ENCODE results near the gene P3H2. TPM values are rescaled to one million over a fixed set of nuclear protein-coding genes. Genes with fewer than 3 reads are reported as not detected.

P3H2 gene
- total and polyA plus RNA-seq, 2 donors (not counting 1 experiment from before 2014, with no cell fraction given): not detected

- no peaks in the 10 kb centered on the region for H3K4me1 ChIP-seq (ENCODE audit: control insufficient read depth in 2 of 2, insufficient read depth in 2 of 2, low read length in 2 of 2)
- no peak overlapping the region for H3K4me3 ChIP-seq (ENCODE audit: control extremely low read depth in 1 of 5, extremely low read depth in 1 of 5, insufficient read depth in 1 of 5, low read depth in 2 of 5, low read length in 4 of 5)
- CTCF ChIA-PET: no interaction called here
- ATAC-seq (ENCODE audit: low read depth): no peak
- H3K27ac ChIP-seq (ENCODE audit: low read length in 2 of 2): no peak overlapping the region
- 89% methylated on average over 1 of the region's 5 CpGs for WGBS (ENCODE audit: insufficient coverage)
- H3K9me3 ChIP-seq (ENCODE audit: control extremely low read depth in 1 of 3, control insufficient read depth in 2 of 3, insufficient read depth in 1 of 3, low read length in 2 of 3): peaks cover 0 to 6% (median 0%) of the 10 kb centered on the region in 3 donors
- H3K27me3 ChIP-seq (replicated peaks in 1 of 4; ENCODE audit: control extremely low read depth in 1 of 4, control insufficient read depth in 3 of 4, insufficient read depth in 4 of 4, low read length in 3 of 4): no peaks in the 10 kb centered on the region
- no peak overlapping the region for H3K27ac Mint-ChIP-seq
- no peak overlapping the region for H3K9ac ChIP-seq (ENCODE audit: low read length)
- no peak overlapping the region for H3K4me3 Mint-ChIP-seq
- H3K9me3 Mint-ChIP-seq (ENCODE audit: insufficient read depth): no peaks in the 10 kb centered on the region
- no peaks in the 10 kb centered on the region for H3K4me1 Mint-ChIP-seq
- no peaks in the 10 kb centered on the region for H3K36me3 ChIP-seq (replicated peaks in 1 of 2; ENCODE audit: control extremely low read depth in 1 of 2, control insufficient read depth in 1 of 2, extremely low read depth in 1 of 2, insufficient read depth in 2 of 2, low read length in 1 of 2)
- H3K4me2 ChIP-seq (replicated peaks; ENCODE audit: low read depth, low read length, poor library complexity, severe bottlenecking): no peak overlapping the region
- no peak overlapping the region for H2AFZ ChIP-seq (ENCODE audit: insufficient read depth, low read depth, low read length, poor library complexity, severe bottlenecking)
- no peaks in the 10 kb centered on the region for H3K79me2 ChIP-seq (ENCODE audit: control insufficient read depth, insufficient read depth, low read length)
- H3K27me3 Mint-ChIP-seq: no peaks in the 10 kb centered on the region
- TF ChIP-seq EZH2 (IDR thresholded peaks at IDR 0.05; ENCODE audit: borderline replicate concordance, insufficient read depth, low read depth, low read length, poor library complexity, severe bottlenecking): no peak
- TF ChIP-seq, protein P1, sequence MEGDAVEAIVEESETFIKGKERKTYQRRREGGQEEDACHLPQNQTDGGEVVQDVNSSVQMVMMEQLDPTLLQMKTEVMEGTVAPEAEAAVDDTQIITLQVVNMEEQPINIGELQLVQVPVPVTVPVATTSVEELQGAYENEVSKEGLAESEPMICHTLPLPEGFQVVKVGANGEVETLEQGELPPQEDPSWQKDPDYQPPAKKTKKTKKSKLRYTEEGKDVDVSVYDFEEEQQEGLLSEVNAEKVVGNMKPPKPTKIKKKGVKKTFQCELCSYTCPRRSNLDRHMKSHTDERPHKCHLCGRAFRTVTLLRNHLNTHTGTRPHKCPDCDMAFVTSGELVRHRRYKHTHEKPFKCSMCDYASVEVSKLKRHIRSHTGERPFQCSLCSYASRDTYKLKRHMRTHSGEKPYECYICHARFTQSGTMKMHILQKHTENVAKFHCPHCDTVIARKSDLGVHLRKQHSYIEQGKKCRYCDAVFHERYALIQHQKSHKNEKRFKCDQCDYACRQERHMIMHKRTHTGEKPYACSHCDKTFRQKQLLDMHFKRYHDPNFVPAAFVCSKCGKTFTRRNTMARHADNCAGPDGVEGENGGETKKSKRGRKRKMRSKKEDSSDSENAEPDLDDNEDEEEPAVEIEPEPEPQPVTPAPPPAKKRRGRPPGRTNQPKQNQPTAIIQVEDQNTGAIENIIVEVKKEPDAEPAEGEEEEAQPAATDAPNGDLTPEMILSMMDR (IDR thresholded peaks at IDR 0.05): no peak
- H4K20me1 ChIP-seq (ENCODE audit: control insufficient read depth, insufficient read depth, low read length, poor library complexity, severe bottlenecking): no peaks in the 10 kb centered on the region
- POLR2A ChIA-PET: no interaction called here
- intact Hi-C loops (cut with micrococcal nuclease): no loop called here
- DNase-seq: no peak
These were observed 39.3 kb upstream of the P3H2 start for GRCh38 chr3:190159902-190160435.

- TF ChIP-seq EZH2 (IDR thresholded peaks at IDR 0.05; ENCODE audit: borderline replicate concordance, insufficient read depth, low read depth, low read length, poor library complexity, severe bottlenecking): no peak
- TF ChIP-seq, protein P1 (IDR thresholded peaks at IDR 0.05): no peak
- ChIA-PET POLR2A (no interaction called here), CTCF (no interaction called here)
- Histone ChIP-seq H3K79me2 (ENCODE audit: control insufficient read depth, insufficient read depth, low read length) (no peaks in the 10 kb centered on the region), H2AFZ (ENCODE audit: insufficient read depth, low read depth, low read length, poor library complexity, severe bottlenecking) (no peak overlapping the region), H3K4me2 (replicated peaks; ENCODE audit: low read depth, low read length, poor library complexity, severe bottlenecking) (no peak overlapping the region), H3K4me1 (ENCODE audit: control insufficient read depth in 2 of 2, insufficient read depth in 2 of 2, low read length in 2 of 2) (no peaks in the 10 kb centered on the region), H3K27me3 (replicated peaks in 1 of 4; ENCODE audit: control extremely low read depth in 1 of 4, control insufficient read depth in 3 of 4, insufficient read depth in 4 of 4, low read length in 3 of 4) (no peaks in the 10 kb centered on the region), H3K9me3 (ENCODE audit: control extremely low read depth in 1 of 3, control insufficient read depth in 2 of 3, insufficient read depth in 1 of 3, low read length in 2 of 3) (peaks cover 0 to 6% (median 0%) of the 10 kb centered on the region in 3 donors), H3K4me3 (ENCODE audit: control extremely low read depth in 1 of 5, extremely low read depth in 1 of 5, insufficient read depth in 1 of 5, low read depth in 2 of 5, low read length in 4 of 5) (no peak overlapping the region), H3K36me3 (replicated peaks in 1 of 2; ENCODE audit: control extremely low read depth in 1 of 2, control insufficient read depth in 1 of 2, extremely low read depth in 1 of 2, insufficient read depth in 2 of 2, low read length in 1 of 2) (no peaks in the 10 kb centered on the region), H4K20me1 (ENCODE audit: control insufficient read depth, insufficient read depth, low read length, poor library complexity, severe bottlenecking) (no peaks in the 10 kb centered on the region), H3K27ac (ENCODE audit: low read length in 2 of 2) (no peak overlapping the region), H3K9ac (ENCODE audit: low read length) (no peak overlapping the region)
- DNase-seq (no peak), ATAC-seq (ENCODE audit: low read depth) (no peak)
- no peak overlapping the region for H3K27ac Mint-ChIP-seq
- intact Hi-C loops (cut with micrococcal nuclease): no loop called here
- H3K9me3 Mint-ChIP-seq (ENCODE audit: insufficient read depth): no peaks in the 10 kb centered on the region
- H3K4me3 Mint-ChIP-seq: no peak overlapping the region
- WGBS (ENCODE audit: insufficient coverage): 67% methylated on average over 1 of the region's 2 CpGs
- H3K4me1 Mint-ChIP-seq: no peaks in the 10 kb centered on the region
- no peaks in the 10 kb centered on the region for H3K27me3 Mint-ChIP-seq
These were observed 37.6 kb upstream of the P3H2 start for GRCh38 chr3:190158261-190158660.

Measured in B cell (primary cell).